Transverse colon (tissue), 3 donors: ENCODE results near the gene TMBIM1.

Experiments
- EP300 ChIP-seq: sonication (generic); formaldehyde crosslinking; IDR thresholded peaks from one replicate; pipeline ENCODE4 v1.6.1; 2017; ENCODE audit warnings: antibody characterized with exemption, low read depth
- POLR2A ChIP-seq: fragments of 450-650 bp; IDR thresholded peaks from one replicate; pipeline ENCODE4 v1.6.1; 2016; ENCODE audit warnings: antibody characterized with exemption, mild to moderate bottlenecking, moderate library complexity
- TF ChIP-seq, protein P1 (sequence below), 5 experiments: fragments of 200-600 bp in 3 of 5; fragments of 450-650 bp in 2 of 5; sonication (generic) in 3 of 5; IDR thresholded peaks; 1 replicate in 2 of 5; 2 replicates in 3 of 5; pipeline ENCODE4 v1.5.1; 2016 to 2017; ENCODE audit warnings: antibody characterized with exemption in 5 of 5, inconsistent platforms in 3 of 5, mild to moderate bottlenecking in 2 of 5, moderate library complexity in 1 of 5

DNA sequence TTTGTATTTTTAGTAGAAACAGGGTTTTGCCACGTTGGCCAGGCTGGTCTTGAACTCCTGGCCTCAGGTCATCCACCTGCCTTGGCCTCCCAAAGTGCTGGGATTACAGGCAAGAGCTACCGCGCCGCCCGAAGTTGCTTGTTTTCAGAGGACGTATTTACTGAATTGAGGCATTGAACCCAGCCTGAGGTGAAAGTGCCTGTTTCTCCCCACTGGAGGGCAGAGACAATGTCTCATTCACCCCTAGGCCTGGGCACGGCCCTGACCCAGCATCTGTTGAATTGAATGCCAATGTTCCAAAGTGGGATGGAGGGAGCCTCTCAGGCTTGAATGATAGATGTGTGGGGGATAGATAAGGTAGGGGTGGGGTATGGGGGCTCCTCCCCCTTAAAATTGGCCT, 4.5 kb upstream of the TMBIM1 start:
- TF ChIP-seq, protein P1, sequence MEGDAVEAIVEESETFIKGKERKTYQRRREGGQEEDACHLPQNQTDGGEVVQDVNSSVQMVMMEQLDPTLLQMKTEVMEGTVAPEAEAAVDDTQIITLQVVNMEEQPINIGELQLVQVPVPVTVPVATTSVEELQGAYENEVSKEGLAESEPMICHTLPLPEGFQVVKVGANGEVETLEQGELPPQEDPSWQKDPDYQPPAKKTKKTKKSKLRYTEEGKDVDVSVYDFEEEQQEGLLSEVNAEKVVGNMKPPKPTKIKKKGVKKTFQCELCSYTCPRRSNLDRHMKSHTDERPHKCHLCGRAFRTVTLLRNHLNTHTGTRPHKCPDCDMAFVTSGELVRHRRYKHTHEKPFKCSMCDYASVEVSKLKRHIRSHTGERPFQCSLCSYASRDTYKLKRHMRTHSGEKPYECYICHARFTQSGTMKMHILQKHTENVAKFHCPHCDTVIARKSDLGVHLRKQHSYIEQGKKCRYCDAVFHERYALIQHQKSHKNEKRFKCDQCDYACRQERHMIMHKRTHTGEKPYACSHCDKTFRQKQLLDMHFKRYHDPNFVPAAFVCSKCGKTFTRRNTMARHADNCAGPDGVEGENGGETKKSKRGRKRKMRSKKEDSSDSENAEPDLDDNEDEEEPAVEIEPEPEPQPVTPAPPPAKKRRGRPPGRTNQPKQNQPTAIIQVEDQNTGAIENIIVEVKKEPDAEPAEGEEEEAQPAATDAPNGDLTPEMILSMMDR (IDR thresholded peaks at IDR 0.05), result no peak
- TF ChIP-seq EP300 (no peak), POLR2A (no peak)
